Dendritic cell treated with granulocyte-macrophage colony-stimulating factor and Interleukin-4, amounts not matched to agents 40 ng/mL and 50 ng/mL, for 4 days (primary cell): ENCODE results near the gene HPCAL4.

ENCODE experiments used
- H3K27ac Mint-ChIP-seq: one replicate; pipeline ENCODE4 v1.8.0; 2022; ENCODE audit warnings: mild to moderate bottlenecking, mixed read lengths
- H3K27me3 Mint-ChIP-seq: one replicate; pipeline ENCODE4 v1.8.0; 2022; ENCODE audit warnings: mild to moderate bottlenecking, mixed read lengths
- H3K36me3 Mint-ChIP-seq: one replicate; pipeline ENCODE4 v1.8.0; 2022; ENCODE audit warnings: low read depth, mixed read lengths
- H3K4me1 Mint-ChIP-seq: one replicate; pipeline ENCODE4 v1.8.0; 2022; ENCODE audit warnings: low read depth, mixed read lengths
- H3K4me3 Mint-ChIP-seq: one replicate; pipeline ENCODE4 v1.8.0; 2022; ENCODE audit warnings: mild to moderate bottlenecking, moderate library complexity, mixed read lengths
- H3K9me3 Mint-ChIP-seq: one replicate; pipeline ENCODE4 v1.8.0; 2022; ENCODE audit warnings: mixed read lengths
- intact Hi-C: fragments of 100-400 bp; cut with micrococcal nuclease; formaldehyde crosslinking; loops from one replicate; pipeline ENCODE4 v1.15.0; 2022

The HPCAL4 gene

GRCh38 chr1:39692152-39693074 lies 1.2 kb upstream of the HPCAL4 start:
- H3K36me3 Mint-ChIP-seq: no peaks in the 10 kb centered on the region

GRCh38 chr1:39690794-39691382 lies 345 bp downstream of the HPCAL4 start:
- intact Hi-C loops: no loop called here
- H3K36me3 Mint-ChIP-seq: no peaks in the 10 kb centered on the region
- peaks cover 29% of the 10 kb centered on the region for H3K4me1 Mint-ChIP-seq
- H3K27ac Mint-ChIP-seq: no peak overlapping the region
- no peaks in the 10 kb centered on the region for H3K9me3 Mint-ChIP-seq
- peak overlapping the region; percentile 51 for H3K4me3 Mint-ChIP-seq
- H3K27me3 Mint-ChIP-seq: peaks cover 89% of the 10 kb centered on the region

More at GRCh38 chr1:39692152-39693074, 1.2 kb upstream of the HPCAL4 start:
- Mint-ChIP-seq H3K27ac (no peak overlapping the region), H3K4me3 (peak overlapping the region; percentile 24), H3K9me3 (no peaks in the 10 kb centered on the region), H3K4me1 (peaks cover 29% of the 10 kb centered on the region), H3K27me3 (peaks cover 88% of the 10 kb centered on the region)
- intact Hi-C loops: no loop called here

GRCh38 chr1:39690225-39690624 lies 1.0 kb downstream of the HPCAL4 start:
- Mint-ChIP-seq H3K27ac (no peak overlapping the region), H3K4me1 (peaks cover 26% of the 10 kb centered on the region), H3K9me3 (no peaks in the 10 kb centered on the region), H3K4me3 (no peak overlapping the region), H3K36me3 (no peaks in the 10 kb centered on the region), H3K27me3 (peaks cover 91% of the 10 kb centered on the region)
- intact Hi-C loops: no loop called here

- no peak overlapping the region for H3K27ac Mint-ChIP-seq
- H3K9me3 Mint-ChIP-seq: no peaks in the 10 kb centered on the region
- no peak overlapping the region for H3K4me3 Mint-ChIP-seq
- intact Hi-C loops: no loop called here
- H3K27me3 Mint-ChIP-seq: peaks cover 91% of the 10 kb centered on the region
- H3K36me3 Mint-ChIP-seq: no peaks in the 10 kb centered on the region
- peaks cover 21% of the 10 kb centered on the region for H3K4me1 Mint-ChIP-seq
These were observed 1.6 kb downstream of the HPCAL4 start for GRCh38 chr1:39689635-39690034.

GRCh38 chr1:39689214-39689613 lies 2.0 kb downstream of the HPCAL4 start:
- Mint-ChIP-seq H3K4me1 (peaks cover 20% of the 10 kb centered on the region), H3K4me3 (no peak overlapping the region), H3K9me3 (no peaks in the 10 kb centered on the region), H3K36me3 (no peaks in the 10 kb centered on the region), H3K27ac (no peak overlapping the region), H3K27me3 (peaks cover 92% of the 10 kb centered on the region)
- intact Hi-C loops: no loop called here

- Mint-ChIP-seq H3K4me1 (peaks cover 20% of the 10 kb centered on the region), H3K27me3 (peaks cover 91% of the 10 kb centered on the region), H3K36me3 (no peaks in the 10 kb centered on the region), H3K9me3 (no peaks in the 10 kb centered on the region), H3K27ac (no peak overlapping the region), H3K4me3 (no peak overlapping the region)
- intact Hi-C loops: no loop called here
These were observed 2.5 kb downstream of the HPCAL4 start for GRCh38 chr1:39688706-39689105.

GRCh38 chr1:39687243-39687642 lies 4.0 kb downstream of the HPCAL4 start:
- Mint-ChIP-seq H3K4me1 (peaks cover 15% of the 10 kb centered on the region), H3K27me3 (peaks cover 92% of the 10 kb centered on the region), H3K4me3 (no peak overlapping the region), H3K27ac (no peak overlapping the region), H3K36me3 (no peaks in the 10 kb centered on the region), H3K9me3 (no peaks in the 10 kb centered on the region)
- intact Hi-C loops: no loop called here

- no peaks in the 10 kb centered on the region for H3K9me3 Mint-ChIP-seq
- H3K4me1 Mint-ChIP-seq: no peaks in the 10 kb centered on the region
- no peak overlapping the region for H3K4me3 Mint-ChIP-seq
- H3K27ac Mint-ChIP-seq: no peak overlapping the region
- H3K36me3 Mint-ChIP-seq: no peaks in the 10 kb centered on the region
- intact Hi-C loops: no loop called here
- H3K27me3 Mint-ChIP-seq: peaks cover 90% of the 10 kb centered on the region
These were observed 6.2 kb downstream of the HPCAL4 start for GRCh38 chr1:39685071-39685470.

- intact Hi-C loops: no loop called here
- H3K27ac Mint-ChIP-seq: no peak overlapping the region
These were observed 6.9 kb downstream of the HPCAL4 start for GRCh38 chr1:39684313-39684664.

GRCh38 chr1:39683591-39684312 lies 7.5 kb downstream of the HPCAL4 start:
- intact Hi-C loops: no loop called here
- H3K4me3 Mint-ChIP-seq: no peak overlapping the region
- no peak overlapping the region for H3K27ac Mint-ChIP-seq
- H3K4me1 Mint-ChIP-seq: no peaks in the 10 kb centered on the region
- no peaks in the 10 kb centered on the region for H3K36me3 Mint-ChIP-seq
- peaks cover 85% of the 10 kb centered on the region for H3K27me3 Mint-ChIP-seq
- no peaks in the 10 kb centered on the region for H3K9me3 Mint-ChIP-seq

More at GRCh38 chr1:39684313-39684664, 6.9 kb downstream of the HPCAL4 start:
- no peaks in the 10 kb centered on the region for H3K36me3 Mint-ChIP-seq
- no peak overlapping the region for H3K4me3 Mint-ChIP-seq
- H3K4me1 Mint-ChIP-seq: no peaks in the 10 kb centered on the region
- peaks cover 87% of the 10 kb centered on the region for H3K27me3 Mint-ChIP-seq
- no peaks in the 10 kb centered on the region for H3K9me3 Mint-ChIP-seq

GRCh38 chr1:39681999-39682398 lies 9.2 kb downstream of the HPCAL4 start:
- Mint-ChIP-seq H3K9me3 (no peaks in the 10 kb centered on the region), H3K27ac (no peak overlapping the region), H3K4me1 (no peaks in the 10 kb centered on the region), H3K27me3 (peaks cover 69% of the 10 kb centered on the region), H3K36me3 (no peaks in the 10 kb centered on the region), H3K4me3 (no peak overlapping the region)
- intact Hi-C loops: no loop called here

- no peaks in the 10 kb centered on the region for H3K9me3 Mint-ChIP-seq
- peaks cover 67% of the 10 kb centered on the region for H3K27me3 Mint-ChIP-seq
- H3K4me1 Mint-ChIP-seq: no peaks in the 10 kb centered on the region
- H3K27ac Mint-ChIP-seq: no peak overlapping the region
- no peak overlapping the region for H3K4me3 Mint-ChIP-seq
- H3K36me3 Mint-ChIP-seq: no peaks in the 10 kb centered on the region
- intact Hi-C loops: no loop called here
These were observed 9.9 kb downstream of the HPCAL4 start for GRCh38 chr1:39681294-39681693.

- no peaks in the 10 kb centered on the region for H3K4me1 Mint-ChIP-seq
- H3K36me3 Mint-ChIP-seq: no peaks in the 10 kb centered on the region
- H3K9me3 Mint-ChIP-seq: no peaks in the 10 kb centered on the region
- peaks cover 62% of the 10 kb centered on the region for H3K27me3 Mint-ChIP-seq
- intact Hi-C loops: no loop called here
- no peak overlapping the region for H3K4me3 Mint-ChIP-seq
- no peak overlapping the region for H3K27ac Mint-ChIP-seq
These were observed 10.5 kb downstream of the HPCAL4 start for GRCh38 chr1:39680751-39681150.

GRCh38 chr1:39679821-39680220 lies 11.4 kb downstream of the HPCAL4 start:
- Mint-ChIP-seq H3K27me3 (peaks cover 54% of the 10 kb centered on the region), H3K4me3 (no peak overlapping the region), H3K9me3 (no peaks in the 10 kb centered on the region), H3K27ac (no peak overlapping the region), H3K36me3 (no peaks in the 10 kb centered on the region), H3K4me1 (no peaks in the 10 kb centered on the region)
- intact Hi-C loops: no loop called here
